HG03159 (cell line): ENCODE data around the gene DNAH11.
"Not testable (repeated sequence)": the region's sequence is repeated elsewhere in the genome, so short reads cannot be mapped to it uniquely, and the experiment has no call there.

ENCODE experiments used
- ATAC-seq: cut with Tn5 transposase; IDR thresholded peaks from one replicate; pipeline ENCODE4 v1.9.1; 2021; ENCODE audit warnings: mild to moderate bottlenecking, moderate library complexity; ENCODE audit not compliant: unreplicated experiment

DNAH11 gene

DNA sequence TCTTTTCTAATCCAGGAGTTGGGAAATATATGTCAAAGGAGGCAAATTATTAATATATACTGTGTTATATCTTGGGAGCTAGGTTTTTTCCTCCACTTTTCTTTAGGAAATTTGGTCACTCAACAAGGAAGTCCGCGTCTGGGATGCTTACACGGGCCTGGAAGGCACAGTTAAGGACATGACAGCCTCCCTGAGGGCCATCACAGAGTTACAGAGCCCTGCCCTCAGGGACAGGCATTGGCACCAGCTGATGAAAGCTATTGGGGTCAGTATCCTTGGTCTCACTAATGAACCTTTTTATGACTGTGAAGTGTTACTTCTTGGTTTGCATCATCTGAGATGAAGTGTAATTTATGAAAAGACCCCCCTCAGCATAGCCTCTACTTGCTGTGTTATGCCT lies 74.7 kb downstream of the DNAH11 start:
- ATAC-seq = no peak

- no peak for ATAC-seq
These were observed 75.1 kb downstream of the DNAH11 start for GRCh38 chr7:21617916-21618390.

GRCh38 chr7:21618706-21619105 lies 75.9 kb downstream of the DNAH11 start:
- no peak for ATAC-seq

GRCh38 chr7:21620054-21620453 lies 77.2 kb downstream of the DNAH11 start:
- ATAC-seq = no peak

DNA sequence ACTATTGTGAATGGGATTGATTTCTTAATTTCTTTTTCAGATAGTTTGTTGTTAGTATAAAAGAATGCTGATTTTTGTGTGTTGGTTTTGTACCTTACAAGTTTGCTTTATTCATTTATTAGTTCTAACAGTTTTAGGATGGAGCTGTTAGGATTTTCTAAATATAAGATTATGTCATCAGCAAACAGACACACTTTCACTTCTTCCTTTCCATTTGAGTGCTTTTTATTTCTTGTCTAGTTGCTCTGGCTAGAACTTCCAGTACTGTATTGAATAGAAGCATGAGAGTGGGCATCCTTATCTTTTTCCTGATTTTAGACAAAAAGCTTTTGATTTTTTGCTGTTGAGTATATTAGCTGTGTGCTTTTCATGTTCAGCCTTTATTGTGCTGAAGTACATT lies 81.5 kb downstream of the DNAH11 start:
- no peak for ATAC-seq

- no peak for ATAC-seq
These were observed 93.9 kb downstream of the DNAH11 start for GRCh38 chr7:21636694-21637093.

- ATAC-seq = no peak
These were observed 96.5 kb downstream of the DNAH11 start for GRCh38 chr7:21639206-21639868.

DNA sequence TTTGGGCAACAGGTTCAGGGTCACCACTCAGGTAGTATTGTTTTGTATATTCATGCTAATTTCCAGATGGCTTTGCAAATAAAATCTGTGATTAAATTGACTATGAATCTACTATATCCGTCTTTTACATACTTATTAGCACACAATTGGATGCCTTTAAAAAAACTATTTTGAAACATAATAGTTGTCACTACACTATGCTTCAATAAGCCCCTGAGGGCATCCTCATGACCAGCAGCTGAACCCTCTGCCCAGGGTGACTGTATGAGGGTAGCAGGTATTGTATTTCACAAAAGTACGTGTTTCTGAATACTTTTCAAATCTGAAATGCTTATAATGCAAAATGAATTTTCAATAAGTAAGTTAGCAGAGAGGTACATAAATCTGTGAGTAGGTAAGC lies 97.3 kb downstream of the DNAH11 start:
- no peak for ATAC-seq

- ATAC-seq = no peak
These were observed 98.7 kb downstream of the DNAH11 start for GRCh38 chr7:21641546-21641945.

DNA sequence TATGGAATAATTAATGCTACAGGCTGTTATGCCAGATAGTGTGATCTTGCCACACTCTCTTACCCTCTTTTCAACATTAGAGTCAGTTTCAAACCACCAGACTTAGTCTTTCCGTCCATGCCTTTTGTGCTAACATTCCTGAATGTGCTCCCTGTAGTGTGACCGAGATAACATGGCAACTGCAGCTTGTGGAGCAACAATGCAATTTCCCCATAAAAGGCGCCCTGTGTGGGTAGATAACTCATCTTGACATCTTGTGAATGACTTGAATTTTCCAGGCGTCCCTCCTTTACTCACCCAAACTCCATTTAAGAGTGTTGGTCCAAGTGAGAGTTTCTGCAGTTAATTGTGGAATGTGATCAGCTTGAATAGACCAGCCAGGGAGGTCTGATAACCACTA lies 99.6 kb downstream of the DNAH11 start:
- no peak for ATAC-seq

DNA sequence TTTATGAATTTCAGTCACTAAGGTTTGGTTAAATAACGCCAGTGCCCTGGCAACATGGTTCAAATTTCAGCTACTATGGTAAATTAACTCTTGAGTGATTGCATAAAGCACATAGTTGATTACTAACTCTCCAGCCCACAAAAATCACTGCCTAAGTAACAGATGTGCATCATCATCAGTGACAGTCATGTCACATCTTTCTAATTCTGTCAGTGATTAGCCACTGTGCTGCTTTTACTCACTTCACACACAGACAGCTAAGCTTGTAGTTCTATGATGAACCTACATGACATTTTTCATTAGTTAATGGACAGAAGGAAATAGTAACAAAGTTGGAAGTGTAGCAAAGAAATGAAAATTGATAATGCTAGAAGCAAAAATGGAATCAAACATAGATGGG lies 108.9 kb downstream of the DNAH11 start:
- ATAC-seq = no peak

- no peak for ATAC-seq
These were observed 110.8 kb downstream of the DNAH11 start for GRCh38 chr7:21653623-21654022.

GRCh38 chr7:21656081-21656480 lies 113.2 kb downstream of the DNAH11 start:
- ATAC-seq = no peak

GRCh38 chr7:21656796-21657195 lies 114.0 kb downstream of the DNAH11 start:
- ATAC-seq = no peak

- ATAC-seq = no peak
These were observed 127.7 kb downstream of the DNAH11 start for GRCh38 chr7:21670496-21670895.

DNA sequence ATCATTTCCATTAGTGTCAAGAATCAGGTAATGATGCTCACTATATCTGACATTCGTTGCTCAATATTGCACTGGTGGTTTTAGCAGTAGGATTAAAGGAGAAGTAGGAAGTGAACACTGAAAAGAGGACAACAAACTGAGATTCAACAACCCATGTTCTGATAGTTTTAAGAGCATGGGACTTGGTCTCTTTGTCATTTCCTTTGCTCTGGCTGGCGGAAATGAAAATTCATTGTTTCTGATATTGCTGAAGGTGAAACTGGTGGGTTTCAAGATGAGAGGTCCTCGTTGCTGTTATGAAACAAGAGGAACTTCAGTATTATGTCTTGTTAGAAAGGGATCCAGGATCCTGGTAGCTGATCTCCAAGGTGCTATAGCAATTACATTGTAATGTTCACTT lies 129.0 kb downstream of the DNAH11 start:
- ATAC-seq = peak; percentile 74

DNA sequence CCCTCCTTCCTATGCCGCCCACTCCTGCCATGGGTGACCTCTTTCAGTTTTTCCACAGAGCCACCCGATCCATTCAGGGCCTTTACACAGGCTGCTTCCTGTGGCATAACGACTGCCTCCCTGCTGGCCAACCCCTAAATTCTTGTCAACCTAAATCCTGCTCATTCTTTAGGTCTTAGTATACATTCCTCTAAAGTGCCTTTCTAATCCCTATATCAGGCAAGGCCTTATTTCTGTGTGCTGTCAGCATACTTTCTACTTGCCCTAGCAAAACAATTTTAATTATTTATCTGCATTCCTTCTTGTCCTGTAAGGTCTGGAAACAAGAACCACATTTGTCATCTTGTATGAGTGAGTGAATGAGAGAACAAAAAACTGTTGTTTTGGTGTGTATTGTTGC lies 132.4 kb downstream of the DNAH11 start:
- ATAC-seq = no peak

DNA sequence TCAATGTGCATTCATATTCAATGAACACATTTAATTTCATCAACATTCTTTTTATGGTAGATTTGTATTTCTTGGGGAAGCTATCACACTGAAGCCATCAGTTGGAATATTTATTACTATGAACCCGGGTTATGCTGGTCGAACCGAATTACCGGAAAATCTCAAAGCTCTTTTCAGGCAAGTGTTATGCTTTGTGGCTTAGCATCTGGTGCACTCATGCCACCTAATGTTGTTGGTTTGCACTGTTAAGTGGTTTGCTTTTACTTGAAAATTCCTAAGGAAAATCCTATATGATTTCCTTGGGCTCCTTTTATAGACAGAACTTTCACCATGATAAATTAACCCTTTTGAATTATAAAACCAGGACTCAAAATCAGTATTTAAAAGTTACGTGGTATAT lies 147.9 kb downstream of the DNAH11 start:
- no peak for ATAC-seq

GRCh38 chr7:21691146-21691545 lies 148.3 kb downstream of the DNAH11 start:
- not testable (repeated sequence) for ATAC-seq

GRCh38 chr7:21700587-21700986 lies 157.7 kb downstream of the DNAH11 start:
- ATAC-seq = not testable (repeated sequence)

GRCh38 chr7:21702303-21702702 lies 159.5 kb downstream of the DNAH11 start:
- no peak for ATAC-seq

GRCh38 chr7:21704359-21704758 lies 161.5 kb downstream of the DNAH11 start:
- no peak for ATAC-seq

- ATAC-seq = no peak
These were observed 163.3 kb downstream of the DNAH11 start for GRCh38 chr7:21706131-21706530.
